Left hindlimb (tissue), 1 donor: ENCODE results near the gene LMO7.
"Not testable (repeated sequence)": the region's sequence is repeated elsewhere in the genome, so short reads cannot be mapped to it uniquely, and the experiment has no call there.

ENCODE experiments used
- DNase-seq: peaks from one replicate; pipeline ENCODE4 v3.0.0-alpha.2; 2018

The LMO7 gene

DNA sequence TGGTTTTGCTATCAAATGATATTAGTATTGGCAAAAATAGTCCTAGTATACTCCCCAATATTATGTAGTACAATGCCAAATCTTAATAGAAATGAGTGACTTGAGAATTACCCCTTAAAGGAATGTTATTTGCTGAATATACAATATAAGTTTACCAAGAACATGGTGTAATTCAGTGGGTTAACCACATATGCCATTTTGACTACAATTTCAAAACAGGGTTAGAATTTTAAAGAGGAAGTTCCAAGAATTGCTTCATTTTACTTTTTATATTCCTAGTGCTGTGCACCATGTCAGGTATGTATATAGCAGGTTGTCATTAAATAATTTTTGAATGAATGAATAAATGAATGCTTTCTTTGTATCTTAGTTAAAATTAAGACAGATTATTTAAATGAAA, 66.3 kb downstream of the LMO7 start:
- DNase-seq = no peak

DNA sequence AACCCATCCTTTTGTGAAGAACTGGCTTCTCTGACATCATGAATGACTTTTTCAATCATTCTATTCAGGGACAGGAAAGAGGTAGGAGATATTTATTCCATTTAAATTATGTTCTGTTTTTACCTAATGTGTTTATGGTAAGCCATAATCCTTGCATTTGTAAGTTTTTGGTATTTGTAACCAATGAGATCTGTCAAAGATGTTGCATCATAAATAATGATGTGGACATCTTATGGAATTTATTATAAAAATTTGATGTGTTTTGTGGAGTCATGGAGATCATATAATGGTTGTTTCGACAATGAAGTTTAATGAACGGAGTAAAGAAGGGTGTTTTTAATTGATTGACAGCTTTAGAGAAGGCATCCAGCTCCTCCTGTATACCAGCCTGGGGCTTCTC, 67.6 kb downstream of the LMO7 start:
- no peak for DNase-seq

DNA sequence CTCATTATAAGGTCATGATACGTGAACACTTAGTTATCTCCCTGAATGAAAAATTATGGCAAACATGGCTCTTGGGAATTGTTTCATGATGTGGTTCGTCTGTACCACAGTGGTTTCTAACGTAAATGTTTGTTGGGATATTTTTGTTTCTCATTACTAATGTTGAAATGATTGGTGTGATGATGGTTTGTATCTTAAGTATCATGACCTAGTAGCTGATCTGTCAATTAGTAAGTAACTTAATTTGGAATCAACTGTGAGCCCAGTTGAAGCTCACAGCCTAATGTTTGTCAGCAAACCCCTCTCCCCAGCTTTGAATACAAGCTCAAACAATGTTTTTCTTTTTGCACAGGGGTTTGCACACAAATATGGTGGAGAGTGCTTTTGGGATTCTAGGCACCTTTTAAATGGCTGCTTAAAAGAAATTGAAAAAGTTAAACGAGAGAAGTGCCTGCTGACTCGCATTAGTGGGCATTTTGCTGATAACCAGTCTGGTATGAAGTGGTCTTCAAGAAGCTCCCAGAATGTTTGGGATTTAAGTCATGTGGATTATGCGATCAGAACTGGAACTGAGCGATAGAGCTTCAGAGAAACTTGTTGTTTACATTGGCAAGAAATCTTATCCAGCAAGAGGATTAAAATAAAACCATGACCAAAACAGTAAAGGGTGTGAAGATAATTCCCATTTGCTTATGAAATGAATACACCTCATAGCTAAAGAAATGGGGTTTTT, 68.2 kb downstream of the LMO7 start:
- DNase-seq = no peak

GRCh38 chr13:75704927-75705288, 68.8 kb downstream of the LMO7 start:
- no peak for DNase-seq

GRCh38 chr13:75705395-75705794, 69.3 kb downstream of the LMO7 start:
- no peak for DNase-seq

DNA sequence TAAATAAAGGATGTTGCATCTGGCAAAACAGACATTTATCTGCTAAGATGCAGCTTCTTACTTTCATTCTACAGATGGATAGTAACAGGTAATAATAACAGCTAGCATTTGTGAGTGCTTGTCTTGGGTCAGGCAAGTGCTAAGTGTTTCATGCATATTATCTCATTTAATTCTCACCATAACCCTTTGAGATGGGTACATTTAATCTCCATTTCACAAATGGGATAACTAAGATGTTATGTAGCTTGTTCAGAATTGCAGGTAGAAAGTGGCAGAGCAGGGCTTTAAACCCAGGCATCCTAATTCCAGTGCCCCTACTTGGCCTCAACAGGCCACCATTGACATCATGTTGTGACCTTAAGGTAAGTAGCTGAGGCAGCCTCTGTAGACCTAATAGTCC, 69.8 kb downstream of the LMO7 start:
- DNase-seq = no peak

- DNase-seq = no peak
Measured at GRCh38 chr13:75713852-75714251, 77.7 kb downstream of the LMO7 start.

GRCh38 chr13:75715601-75716523, 79.7 kb downstream of the LMO7 start:
- DNase-seq = no peak

DNA sequence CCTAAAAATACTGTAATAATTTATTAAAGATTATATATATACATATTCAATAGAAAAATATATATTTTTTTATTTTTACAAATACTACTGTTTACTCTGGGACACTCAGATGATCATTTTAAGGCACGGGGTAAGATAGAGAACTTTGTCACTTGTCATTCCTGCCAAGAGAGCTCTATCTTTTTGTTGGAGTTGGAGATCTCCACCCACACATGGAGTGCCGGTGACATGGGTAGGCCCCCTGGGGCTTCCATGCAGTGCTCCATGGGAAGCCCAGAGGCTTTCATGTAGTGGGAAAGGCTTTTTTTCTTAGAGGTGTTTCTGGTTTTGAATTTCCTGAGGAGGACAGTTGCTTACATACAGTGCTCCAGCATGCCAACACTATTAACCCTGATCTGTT, 81.4 kb downstream of the LMO7 start:
- DNase-seq = no peak

- no peak for DNase-seq
Measured at GRCh38 chr13:75721307-75721706, 85.2 kb downstream of the LMO7 start.

DNA sequence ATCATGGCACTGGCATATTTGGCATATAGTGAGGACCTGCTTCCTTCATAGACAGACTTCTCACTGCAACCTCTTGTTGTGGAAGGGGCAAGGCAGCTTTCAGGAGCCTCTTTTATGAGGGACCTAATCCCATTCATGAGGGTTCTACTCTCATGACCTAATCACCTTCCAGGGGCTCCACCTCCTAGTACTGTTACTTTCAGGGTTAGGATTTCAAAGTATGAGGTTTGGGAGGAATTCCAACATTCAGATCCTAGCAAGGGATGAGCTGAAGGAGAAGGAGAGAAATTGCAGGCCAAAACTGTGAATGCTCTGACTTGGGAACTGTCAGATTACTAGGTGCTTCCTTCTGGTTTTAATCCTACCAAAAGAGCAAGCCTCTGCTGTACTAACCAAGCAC, 87.8 kb downstream of the LMO7 start:
- no peak for DNase-seq

DNA sequence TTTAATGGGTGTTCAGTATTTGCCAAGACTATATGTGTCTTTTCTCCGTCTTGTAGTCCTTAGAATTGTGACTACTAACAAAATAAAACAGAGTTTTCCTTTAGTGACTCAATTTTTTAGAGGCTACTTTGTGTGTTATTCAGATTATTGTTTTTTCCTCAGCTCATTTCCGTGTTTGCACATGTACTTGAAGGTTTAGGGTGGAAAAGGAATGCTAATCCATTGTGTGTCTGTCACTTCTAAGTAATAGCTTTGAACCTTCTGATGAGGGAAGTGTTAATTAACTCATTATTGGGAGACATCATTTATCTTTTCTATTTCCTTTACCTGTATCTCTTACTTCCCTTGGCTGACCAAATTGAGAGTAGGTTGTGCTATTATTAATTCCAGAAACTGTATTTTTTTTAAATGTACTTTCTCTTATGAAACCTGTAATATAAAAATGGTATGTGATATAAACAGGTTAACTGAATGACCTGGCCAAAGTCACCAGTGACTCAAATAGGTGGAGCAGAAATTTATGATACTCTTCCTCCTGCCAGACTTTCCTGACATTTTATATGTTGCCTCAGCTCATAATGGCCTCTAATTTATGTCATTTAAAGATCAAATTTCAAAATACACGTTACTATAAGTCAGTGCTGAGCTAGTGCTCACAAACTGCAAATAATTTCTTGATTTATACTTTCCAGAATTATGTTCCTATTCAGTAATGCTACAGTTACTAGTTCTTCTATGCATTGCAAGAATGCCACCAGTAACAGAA, 88.8 kb downstream of the LMO7 start:
- no peak for DNase-seq

GRCh38 chr13:75725736-75726135, 89.6 kb downstream of the LMO7 start:
- no peak for DNase-seq

- no peak for DNase-seq
Measured at GRCh38 chr13:75726306-75726705, 90.2 kb downstream of the LMO7 start.

- not testable (repeated sequence) for DNase-seq
Measured at GRCh38 chr13:75733113-75733512, 97.0 kb downstream of the LMO7 start.

GRCh38 chr13:75736173-75736572, 100.0 kb downstream of the LMO7 start:
- DNase-seq = no peak

DNA sequence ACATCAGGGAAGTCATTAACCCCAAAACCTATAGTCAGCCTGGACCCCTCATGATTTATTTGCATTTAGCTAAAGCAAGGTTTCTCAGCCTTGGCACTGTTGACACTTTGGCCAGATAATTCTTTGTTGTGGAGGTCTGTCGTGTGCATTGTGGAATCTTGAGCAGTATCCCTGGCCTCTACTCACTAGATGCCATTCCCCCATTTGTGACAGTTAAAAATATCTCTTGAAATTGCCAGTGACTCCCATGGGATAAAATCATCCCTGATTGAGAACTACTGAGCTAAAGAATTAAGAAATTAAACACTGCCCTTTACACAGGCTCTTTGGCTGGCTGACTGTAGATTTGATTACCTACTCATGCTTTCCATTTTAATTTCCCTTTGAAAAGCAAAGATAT, 102.7 kb downstream of the LMO7 start:
- DNase-seq = no peak

DNA sequence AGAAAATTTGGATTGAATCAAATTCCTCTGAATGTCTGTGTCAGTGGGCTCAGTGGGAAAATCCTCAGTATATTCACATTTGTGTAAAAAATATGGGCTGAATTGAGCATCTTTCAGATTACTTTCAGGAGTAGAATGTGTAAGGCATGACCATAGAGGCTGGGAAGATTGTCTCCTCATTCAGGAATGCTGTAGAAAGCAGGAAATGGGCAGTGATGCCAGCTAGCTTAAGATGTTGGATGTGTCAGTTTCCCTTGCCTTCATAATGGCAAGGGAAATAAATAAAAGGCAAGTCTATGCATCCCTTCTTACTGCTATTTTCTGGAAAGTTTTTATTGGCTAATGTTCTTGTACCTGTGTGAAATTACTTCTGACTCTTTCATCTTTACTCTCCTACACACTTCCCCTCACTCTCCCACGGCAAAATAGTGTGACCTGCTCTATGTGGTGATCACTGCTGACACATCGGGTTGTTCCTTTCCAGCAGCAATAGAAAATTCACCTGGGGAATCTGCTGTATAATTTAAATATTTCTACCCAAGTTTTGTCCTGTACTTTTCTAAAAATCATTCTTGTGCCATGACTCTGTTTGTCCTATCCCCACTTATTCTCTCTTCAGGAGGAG, 103.2 kb downstream of the LMO7 start:
- DNase-seq = no peak

- no peak for DNase-seq
Measured at GRCh38 chr13:75740031-75740430, 103.9 kb downstream of the LMO7 start.

- DNase-seq = not testable (repeated sequence)
Measured at GRCh38 chr13:75743072-75743471, 106.9 kb downstream of the LMO7 start.

DNA sequence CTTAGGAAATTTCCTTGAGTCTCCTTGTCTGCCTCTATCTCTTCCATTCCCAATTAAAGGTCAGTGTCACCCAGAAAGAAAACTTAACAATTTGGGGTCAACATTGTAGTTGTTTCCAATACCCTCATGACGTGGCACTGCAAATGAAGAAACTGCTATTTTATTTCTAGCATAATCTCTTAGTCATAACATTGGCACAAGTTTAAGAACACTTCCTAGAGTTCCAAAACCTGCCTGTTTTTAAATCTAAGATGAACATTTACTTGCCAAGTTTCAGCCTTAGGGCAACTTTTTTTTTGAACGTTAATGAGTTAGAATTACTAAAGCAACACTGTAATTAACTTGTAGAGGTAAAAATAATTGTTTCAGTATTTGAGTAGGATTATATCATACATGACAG, 108.0 kb downstream of the LMO7 start:
- DNase-seq = no peak

DNA sequence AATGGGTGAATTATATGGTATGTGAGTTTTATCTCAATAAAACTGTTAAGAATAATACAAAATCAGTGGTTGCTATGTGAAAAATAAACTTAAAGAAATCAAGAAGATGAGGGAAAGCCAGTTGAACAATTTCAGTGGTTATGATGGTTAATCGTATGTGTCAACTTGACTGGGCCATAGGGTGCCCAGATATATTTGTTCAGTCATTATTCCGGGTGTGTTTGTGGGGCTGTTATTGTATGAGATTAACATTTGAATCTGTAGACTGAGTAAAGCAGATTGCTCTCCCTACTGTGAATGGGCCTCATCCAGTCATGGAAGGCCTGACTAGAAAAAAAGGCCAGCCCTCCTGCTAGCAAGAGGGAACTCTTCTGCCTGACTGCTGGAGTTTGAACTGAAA, 109.3 kb downstream of the LMO7 start:
- no peak for DNase-seq

DNA sequence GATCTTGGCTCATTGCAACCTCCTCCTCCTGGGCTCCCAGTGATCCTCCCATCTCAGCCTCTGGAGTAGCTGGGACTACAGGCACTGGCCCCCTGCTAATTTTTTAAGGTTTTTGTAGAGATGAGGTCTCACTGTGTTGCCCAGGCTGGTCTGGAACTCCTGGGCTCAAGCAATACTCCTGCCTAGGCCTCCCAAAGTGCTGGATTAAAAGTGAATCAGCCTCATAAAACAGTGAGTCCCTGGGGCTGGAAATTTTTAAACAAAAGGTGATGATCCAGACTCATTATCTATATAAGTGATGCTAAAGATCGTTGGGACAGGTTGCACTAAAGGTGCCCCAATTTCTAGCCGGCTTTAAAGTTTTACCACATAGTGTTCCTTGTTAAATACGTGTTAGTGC, 112.7 kb downstream of the LMO7 start:
- DNase-seq = no peak
